Measurements from ENCODE around the gene RCN1.

The RCN1 gene

GRCh38 chr11:32082346-32082986 lies 8.4 kb upstream of the RCN1 start:
- H2AFZ ChIP-seq (ENCODE audit: low read depth, low read length, severe bottlenecking), result no peak overlapping the region
- H3K4me2 ChIP-seq (ENCODE audit: low read depth, low read length, poor library complexity, severe bottlenecking), result no peak overlapping the region
- H3F3A ChIP-seq (ENCODE audit: insufficient read depth), result no peaks in the 10 kb centered on the region
- H3K36me3 ChIP-seq (ENCODE audit: low read length), result no peaks in the 10 kb centered on the region
- H3K27ac ChIP-seq (ENCODE audit: low read depth, low read length), result no peak overlapping the region
- no peaks in the 10 kb centered on the region for H3K9me3 ChIP-seq (ENCODE audit: insufficient read depth, low read length)
- TF ChIP-seq CTCF (IDR thresholded peaks at IDR 0.05; ENCODE audit: insufficient read depth, low read length, poor library complexity, severe bottlenecking), result no peak
- no peak for TF ChIP-seq EZH2phosphoT487 (conservative IDR thresholded peaks at IDR 0.05; ENCODE audit: low read length)
- H4K20me1 ChIP-seq (ENCODE audit: low read depth, low read length), result no peaks in the 10 kb centered on the region
- no peak overlapping the region for H3K9ac ChIP-seq (ENCODE audit: low read length)
- no peaks in the 10 kb centered on the region for H3K9me2 ChIP-seq (replicated peaks; ENCODE audit: insufficient read depth, low read length)
- no peaks in the 10 kb centered on the region for H3K79me2 ChIP-seq (ENCODE audit: insufficient read depth, low read length)
- H3K27me3 ChIP-seq (ENCODE audit: low read length), result no peaks in the 10 kb centered on the region
- H3K4me3 ChIP-seq (ENCODE audit: insufficient read depth, low read length, poor library complexity, severe bottlenecking), result no peak overlapping the region

- H3K27me3 ChIP-seq (ENCODE audit: low read length), result no peaks in the 10 kb centered on the region
- H3K36me3 ChIP-seq (ENCODE audit: low read length), result no peaks in the 10 kb centered on the region
- TF ChIP-seq CTCF (IDR thresholded peaks at IDR 0.05; ENCODE audit: insufficient read depth, low read length, poor library complexity, severe bottlenecking) (no peak), EZH2phosphoT487 (conservative IDR thresholded peaks at IDR 0.05; ENCODE audit: low read length) (no peak)
- no peak overlapping the region for H3K4me3 ChIP-seq (ENCODE audit: insufficient read depth, low read length, poor library complexity, severe bottlenecking)
- no peak overlapping the region for H3K27ac ChIP-seq (ENCODE audit: low read depth, low read length)
- H3K79me2 ChIP-seq (ENCODE audit: insufficient read depth, low read length), result no peaks in the 10 kb centered on the region
- H3F3A ChIP-seq (ENCODE audit: insufficient read depth), result no peaks in the 10 kb centered on the region
- no peaks in the 10 kb centered on the region for H3K9me3 ChIP-seq (ENCODE audit: insufficient read depth, low read length)
- H2AFZ ChIP-seq (ENCODE audit: low read depth, low read length, severe bottlenecking), result no peak overlapping the region
- no peaks in the 10 kb centered on the region for H4K20me1 ChIP-seq (ENCODE audit: low read depth, low read length)
- no peak overlapping the region for H3K9ac ChIP-seq (ENCODE audit: low read length)
- no peak overlapping the region for H3K4me2 ChIP-seq (ENCODE audit: low read depth, low read length, poor library complexity, severe bottlenecking)
- no peaks in the 10 kb centered on the region for H3K9me2 ChIP-seq (replicated peaks; ENCODE audit: insufficient read depth, low read length)
Measured at GRCh38 chr11:32087597-32087996, 3.3 kb upstream of the RCN1 start.

GRCh38 chr11:32088117-32088941 lies 2.5 kb upstream of the RCN1 start:
- TF ChIP-seq EZH2phosphoT487 (conservative IDR thresholded peaks at IDR 0.05; ENCODE audit: low read length), result no peak
- TF ChIP-seq CTCF (IDR thresholded peaks at IDR 0.05; ENCODE audit: insufficient read depth, low read length, poor library complexity, severe bottlenecking), result no peak

More at GRCh38 chr11:32088117-32088941, 2.5 kb upstream of the RCN1 start:
- Histone ChIP-seq H4K20me1 (ENCODE audit: low read depth, low read length) (no peaks in the 10 kb centered on the region), H3K27ac (ENCODE audit: low read depth, low read length) (no peak overlapping the region), H3K36me3 (ENCODE audit: low read length) (no peaks in the 10 kb centered on the region), H3K9me3 (ENCODE audit: insufficient read depth, low read length) (no peaks in the 10 kb centered on the region), H3K9ac (ENCODE audit: low read length) (no peak overlapping the region), H2AFZ (ENCODE audit: low read depth, low read length, severe bottlenecking) (no peak overlapping the region), H3K27me3 (ENCODE audit: low read length) (no peaks in the 10 kb centered on the region), H3K4me2 (ENCODE audit: low read depth, low read length, poor library complexity, severe bottlenecking) (no peak overlapping the region), H3F3A (ENCODE audit: insufficient read depth) (no peaks in the 10 kb centered on the region), H3K9me2 (replicated peaks; ENCODE audit: insufficient read depth, low read length) (no peaks in the 10 kb centered on the region), H3K4me3 (ENCODE audit: insufficient read depth, low read length, poor library complexity, severe bottlenecking) (no peak overlapping the region), H3K79me2 (ENCODE audit: insufficient read depth, low read length) (no peaks in the 10 kb centered on the region)
